Cardiac muscle cell (in vitro differentiated cells and primary cell): ENCODE measurements around the gene SLC26A4. TPM values are rescaled to one million over a fixed set of nuclear protein-coding genes. Genes with fewer than 3 reads are reported as not detected.

Experiments
- DNase-seq, 2 donors: peaks; one replicate each; pipeline versions ENCODE4 v3.0.0 to v3.0.0-alpha.2; 2010 to 2017; ENCODE audit warnings: low read depth in 1 of 2, low spot score in 1 of 2
- H3K27ac ChIP-seq: fragments of 200-600 bp; sonication (generic); 2 replicates; pipeline ENCODE4 v1.5.1; 2016
- H3K27me3 ChIP-seq: fragments of 200-600 bp; sonication (generic); 2 replicates; pipeline ENCODE4 v1.6.0; 2016; ENCODE audit warnings: control low read depth
- H3K36me3 ChIP-seq: fragments of 200-600 bp; sonication (generic); 2 replicates; pipeline ENCODE4 v1.5.1; 2016; ENCODE audit warnings: control low read depth
- H3K4me1 ChIP-seq: fragments of 200-600 bp; sonication (generic); 2 replicates; pipeline ENCODE4 v1.8.1; 2017; ENCODE audit warnings: low read depth, mild to moderate bottlenecking, mixed run types
- H3K4me3 ChIP-seq: fragments of 200-600 bp; sonication (generic); 2 replicates; pipeline ENCODE4 v1.5.1; 2016; ENCODE audit warnings: mild to moderate bottlenecking
- H3K9me3 ChIP-seq: fragments of 200-600 bp; sonication (generic); 2 replicates; pipeline ENCODE4 v1.5.1; 2017; ENCODE audit warnings: low read depth, mild to moderate bottlenecking, control low read depth
- polyA plus RNA-seq: library from polyadenylated mRNA; unstranded; fragments of >200 nt; fragmentation: Nextera tagmentation; extraction: Ambion mirVana; gene quantifications from 2 replicates; pipeline ENCODE4 v1.2.1, GENCODE V29; 2016
- total RNA-seq: library from RNA; depleted of rRNA; stranded (reverse); fragments of >200 nt; gene quantifications from 2 replicates; pipeline ENCODE4 v1.2.3, GENCODE V29; 2016
- TF ChIP-seq, protein P1 (sequence below): IDR thresholded peaks from 2 replicates; pipeline ENCODE4 v1.5.1; 2012; ENCODE audit warnings: low read depth, mild to moderate bottlenecking, low read length

SLC26A4 gene
- total and polyA plus RNA-seq, 2 experiments from 2014 or later = 0.89 TPM; not detected in 1

DNA sequence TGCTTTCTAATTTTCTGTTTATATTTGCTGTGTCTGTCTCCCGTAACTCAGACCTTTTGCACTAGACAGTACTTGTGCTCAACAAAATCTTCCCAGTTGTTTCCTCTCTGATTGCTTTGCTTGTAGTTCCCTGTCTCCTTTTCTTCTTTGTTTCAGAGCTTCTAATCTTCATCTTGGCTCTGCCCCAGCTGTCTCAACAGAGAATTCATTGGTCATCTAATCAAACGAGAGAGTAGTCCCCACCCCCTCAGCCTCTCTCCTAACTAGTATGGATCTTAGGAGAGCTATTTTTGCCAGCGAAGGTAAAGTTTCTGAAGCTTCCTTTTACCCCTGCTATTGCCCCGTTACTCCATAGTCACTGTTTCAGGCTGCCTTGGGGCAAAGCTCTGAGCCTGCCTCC is 32.8 kb downstream of the SLC26A4 start:
- H3K36me3 ChIP-seq = no peaks in the 10 kb centered on the region
- peaks cover 2% of the 10 kb centered on the region for H3K27me3 ChIP-seq
- no peak overlapping the region for H3K4me3 ChIP-seq
- TF ChIP-seq, protein P1, sequence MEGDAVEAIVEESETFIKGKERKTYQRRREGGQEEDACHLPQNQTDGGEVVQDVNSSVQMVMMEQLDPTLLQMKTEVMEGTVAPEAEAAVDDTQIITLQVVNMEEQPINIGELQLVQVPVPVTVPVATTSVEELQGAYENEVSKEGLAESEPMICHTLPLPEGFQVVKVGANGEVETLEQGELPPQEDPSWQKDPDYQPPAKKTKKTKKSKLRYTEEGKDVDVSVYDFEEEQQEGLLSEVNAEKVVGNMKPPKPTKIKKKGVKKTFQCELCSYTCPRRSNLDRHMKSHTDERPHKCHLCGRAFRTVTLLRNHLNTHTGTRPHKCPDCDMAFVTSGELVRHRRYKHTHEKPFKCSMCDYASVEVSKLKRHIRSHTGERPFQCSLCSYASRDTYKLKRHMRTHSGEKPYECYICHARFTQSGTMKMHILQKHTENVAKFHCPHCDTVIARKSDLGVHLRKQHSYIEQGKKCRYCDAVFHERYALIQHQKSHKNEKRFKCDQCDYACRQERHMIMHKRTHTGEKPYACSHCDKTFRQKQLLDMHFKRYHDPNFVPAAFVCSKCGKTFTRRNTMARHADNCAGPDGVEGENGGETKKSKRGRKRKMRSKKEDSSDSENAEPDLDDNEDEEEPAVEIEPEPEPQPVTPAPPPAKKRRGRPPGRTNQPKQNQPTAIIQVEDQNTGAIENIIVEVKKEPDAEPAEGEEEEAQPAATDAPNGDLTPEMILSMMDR = no peak
- no peaks in the 10 kb centered on the region for H3K9me3 ChIP-seq
- no peak overlapping the region for H3K27ac ChIP-seq
- no peak for DNase-seq
- no peaks in the 10 kb centered on the region for H3K4me1 ChIP-seq

GRCh38 chr7:107694386-107694785 is 33.8 kb downstream of the SLC26A4 start:
- H3K4me1 ChIP-seq = no peaks in the 10 kb centered on the region
- peaks cover 2% of the 10 kb centered on the region for H3K27me3 ChIP-seq
- H3K36me3 ChIP-seq = no peaks in the 10 kb centered on the region
- DNase-seq = peak in 1 of 2 donors; percentile 67
- TF ChIP-seq, protein P1 = no peak
- no peaks in the 10 kb centered on the region for H3K9me3 ChIP-seq
- no peak overlapping the region for H3K4me3 ChIP-seq
- H3K27ac ChIP-seq = no peak overlapping the region

DNA sequence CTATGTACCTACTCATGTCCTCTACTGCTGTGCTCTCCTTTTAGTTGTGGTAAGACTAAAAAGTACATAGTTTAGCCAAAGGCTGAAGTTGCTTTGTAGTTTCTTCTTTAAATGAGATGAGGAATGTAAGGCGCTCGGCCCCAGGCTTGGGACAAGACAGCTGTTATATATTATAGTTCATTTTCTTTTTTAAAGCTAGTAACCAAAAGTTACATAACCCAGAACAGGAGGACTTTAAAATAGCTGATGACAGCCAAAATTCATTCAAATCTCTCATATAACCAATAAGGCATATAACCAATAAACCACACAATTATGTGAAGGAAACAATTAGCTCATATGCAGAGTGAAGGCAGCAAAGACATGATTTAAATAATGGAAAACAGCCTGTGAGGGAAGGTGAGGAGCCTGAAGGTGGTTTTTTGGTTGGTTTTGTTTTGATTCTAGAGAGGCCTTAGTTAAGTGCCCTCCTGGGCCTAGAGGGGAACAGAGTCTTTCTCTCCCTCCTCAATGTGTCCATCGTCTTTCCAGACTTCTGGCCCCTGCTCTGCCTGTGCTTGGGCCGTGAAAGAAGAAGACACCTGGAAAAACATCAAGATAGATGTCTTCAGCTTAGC is 35.8 kb downstream of the SLC26A4 start:
- TF ChIP-seq, protein P1 = no peak
- Histone ChIP-seq H3K4me3 (no peak overlapping the region), H3K9me3 (no peaks in the 10 kb centered on the region), H3K4me1 (no peaks in the 10 kb centered on the region), H3K36me3 (no peaks in the 10 kb centered on the region), H3K27ac (no peak overlapping the region), H3K27me3 (no peaks in the 10 kb centered on the region)
- DNase-seq = no peak

DNA sequence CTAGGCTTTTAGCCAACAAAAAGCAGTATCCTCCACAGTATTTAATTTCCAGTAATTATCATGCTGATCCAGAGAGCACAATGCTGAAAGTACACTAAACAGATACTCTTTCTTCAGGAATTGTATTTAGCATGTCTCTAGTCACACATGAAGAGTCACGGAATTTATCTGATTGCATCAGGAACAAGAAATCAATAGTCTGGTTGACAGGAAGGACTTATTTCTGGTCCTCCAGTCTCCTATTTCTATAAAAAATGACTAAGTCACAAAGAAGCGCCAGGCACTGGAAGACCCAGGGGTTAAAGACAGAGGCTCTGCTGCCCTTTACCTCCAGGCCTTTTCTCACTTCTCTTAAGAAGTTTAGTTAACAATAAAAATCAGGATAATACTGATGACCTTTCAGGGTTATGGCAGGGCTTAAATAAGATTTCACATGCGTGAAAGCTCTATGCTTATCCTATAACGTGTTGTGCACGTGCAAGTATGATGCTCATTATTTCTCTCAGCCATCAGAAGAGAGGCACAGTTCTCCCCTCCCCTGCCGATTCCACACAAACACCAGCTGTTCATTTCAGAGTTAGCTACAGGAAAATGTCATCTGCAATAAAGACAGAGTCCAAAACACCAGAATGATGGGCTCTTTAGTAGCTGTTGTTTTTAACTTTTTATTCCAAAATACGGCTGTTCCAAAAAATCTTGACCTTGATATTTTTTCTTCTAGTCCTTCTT is 36.9 kb downstream of the SLC26A4 start:
- TF ChIP-seq, protein P1 = no peak
- no peaks in the 10 kb centered on the region for H3K27me3 ChIP-seq
- no peak for DNase-seq
- H3K4me3 ChIP-seq = no peak overlapping the region
- H3K27ac ChIP-seq = no peak overlapping the region
- H3K36me3 ChIP-seq = no peaks in the 10 kb centered on the region
- H3K9me3 ChIP-seq = no peaks in the 10 kb centered on the region
- no peaks in the 10 kb centered on the region for H3K4me1 ChIP-seq

DNA sequence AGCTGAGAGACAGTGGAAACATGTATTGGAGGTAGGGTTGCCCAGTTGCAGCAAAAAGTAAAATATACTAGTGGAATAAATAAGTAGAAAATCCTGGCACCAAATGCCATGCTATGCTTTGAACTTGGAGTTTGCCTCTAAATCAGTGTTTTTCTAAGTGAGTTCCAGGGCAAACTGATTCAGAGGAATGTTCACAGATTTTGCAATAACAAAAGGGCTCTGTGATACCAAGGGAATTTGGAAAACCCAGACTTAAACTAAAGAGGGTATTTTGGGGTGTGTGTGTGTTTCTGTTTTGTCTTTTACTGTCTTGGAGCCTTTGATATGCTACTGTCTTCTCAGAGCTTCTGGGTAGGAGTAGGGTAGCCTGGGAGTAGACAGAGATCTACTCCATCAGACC is 39.9 kb downstream of the SLC26A4 start:
- Histone ChIP-seq H3K27ac (no peak overlapping the region), H3K4me1 (no peaks in the 10 kb centered on the region), H3K4me3 (no peak overlapping the region), H3K9me3 (no peaks in the 10 kb centered on the region), H3K36me3 (no peaks in the 10 kb centered on the region), H3K27me3 (peaks cover 10% of the 10 kb centered on the region)
- DNase-seq = peak in 1 of 2 donors; percentile 42
- TF ChIP-seq, protein P1 = no peak
